Measurements from ENCODE around the gene VSTM5.
"Not testable (repeated sequence)": the region's sequence is repeated elsewhere in the genome, so short reads cannot be mapped to it uniquely, and the experiment has no call there.

VSTM5 gene

DNA sequence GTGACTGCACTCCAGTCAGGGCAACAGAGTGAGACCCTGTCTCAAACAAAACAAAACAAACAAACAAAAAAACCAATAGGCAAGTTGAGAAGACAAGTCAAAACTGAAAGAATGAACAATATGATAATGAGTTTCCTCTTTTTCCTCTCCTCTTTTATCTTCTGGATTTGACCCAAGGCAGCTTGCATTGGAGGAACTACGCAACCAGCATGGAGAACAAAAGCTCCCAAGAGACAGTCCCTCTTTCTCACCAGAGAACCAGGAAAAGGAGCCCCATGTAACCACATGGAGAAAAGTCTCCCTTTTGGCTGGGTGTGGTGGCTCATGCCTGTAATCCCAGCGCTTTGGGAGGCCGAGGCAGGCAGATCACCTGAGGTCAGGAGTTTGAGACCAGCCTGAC lies 75.9 kb downstream of the VSTM5 start:
- not testable (repeated sequence) for H3K9ac ChIP-seq (ENCODE audit: low read length in 5 of 5); H3K27me3 ChIP-seq (ENCODE audit: control insufficient read depth in 5 of 5, insufficient read depth in 4 of 5, low read length in 5 of 5); H3K4me1 ChIP-seq (ENCODE audit: control insufficient read depth in 5 of 5, insufficient read depth in 5 of 5, low read length in 5 of 5); H3K27ac ChIP-seq (ENCODE audit: low read depth, low read length); H3K36me3 ChIP-seq (ENCODE audit: control insufficient read depth in 5 of 5, insufficient read depth in 5 of 5, low read length in 5 of 5); H3K9me3 ChIP-seq (ENCODE audit: control insufficient read depth in 5 of 5, low read length in 5 of 5); H3K4me3 ChIP-seq (ENCODE audit: low read depth in 1 of 5, low read length in 5 of 5)

DNA sequence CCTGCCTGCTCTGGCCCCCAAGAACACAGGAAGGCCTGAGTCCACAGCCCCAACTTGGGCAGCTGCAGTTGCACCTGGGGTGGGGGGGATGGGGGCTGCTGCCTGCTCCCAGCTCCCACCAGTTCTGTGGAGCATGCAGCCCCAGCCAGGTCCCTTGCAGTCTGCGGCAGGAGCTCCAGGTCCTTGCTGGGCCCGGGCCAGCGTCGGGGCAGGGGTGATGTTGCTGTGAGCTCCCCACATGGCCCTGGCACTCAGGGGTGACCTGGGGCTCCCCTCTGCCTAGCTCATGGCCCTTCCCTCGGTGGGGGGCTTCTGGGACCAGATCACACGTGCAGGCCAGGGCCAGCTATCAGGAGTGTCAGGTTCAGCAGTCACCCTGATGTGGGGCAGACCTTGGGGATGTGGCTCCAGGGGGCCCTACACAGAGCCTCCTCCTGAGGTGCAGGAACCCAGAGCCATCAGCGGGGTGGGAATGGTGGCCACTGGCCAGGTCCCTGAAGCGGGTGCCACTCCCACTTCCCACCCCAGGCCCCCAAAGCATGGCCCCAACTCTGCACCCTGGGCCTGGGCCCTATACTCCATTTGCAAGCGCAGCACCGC lies 76.7 kb downstream of the VSTM5 start:
- H3K4me1 ChIP-seq (ENCODE audit: control insufficient read depth in 5 of 5, insufficient read depth in 5 of 5, low read length in 5 of 5): no peaks in the 10 kb centered on the region

DNA sequence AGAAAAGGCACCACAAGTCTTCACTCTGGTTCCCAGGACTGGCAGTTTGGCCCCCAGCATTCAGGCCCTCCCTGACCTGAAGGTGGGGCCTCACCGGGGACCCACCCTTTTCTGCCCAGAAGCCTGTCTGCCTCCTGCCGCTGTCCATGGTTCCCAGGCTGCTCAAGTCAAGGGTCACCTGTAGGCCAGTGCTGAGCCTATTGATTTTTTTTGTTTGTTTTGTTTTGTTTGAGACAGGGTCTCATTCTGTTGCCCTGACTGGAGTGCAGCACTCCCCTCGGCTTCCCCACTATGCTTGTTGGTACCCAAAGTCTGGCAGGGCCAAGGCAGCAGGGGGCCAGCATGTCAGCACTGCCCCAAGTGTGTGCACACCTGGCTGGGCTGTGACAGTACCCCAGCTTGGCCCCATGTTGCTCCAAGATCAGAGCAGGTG lies 77.4 kb downstream of the VSTM5 start:
- Histone ChIP-seq H3K27ac (ENCODE audit: low read depth, low read length) (no peak overlapping the region), H3K4me3 (ENCODE audit: low read depth in 1 of 5, low read length in 5 of 5) (no peak overlapping the region), H3K9me3 (ENCODE audit: control insufficient read depth in 5 of 5, low read length in 5 of 5) (no peaks in the 10 kb centered on the region), H3K27me3 (ENCODE audit: control insufficient read depth in 5 of 5, insufficient read depth in 4 of 5, low read length in 5 of 5) (no peaks in the 10 kb centered on the region), H3K36me3 (ENCODE audit: control insufficient read depth in 5 of 5, insufficient read depth in 5 of 5, low read length in 5 of 5) (no peaks in the 10 kb centered on the region), H3K4me1 (ENCODE audit: control insufficient read depth in 5 of 5, insufficient read depth in 5 of 5, low read length in 5 of 5) (no peaks in the 10 kb centered on the region), H3K9ac (ENCODE audit: low read length in 5 of 5) (no peak overlapping the region)

More for the DNA sequence above, 76.7 kb downstream of the VSTM5 start:
- Histone ChIP-seq H3K36me3 (ENCODE audit: control insufficient read depth in 5 of 5, insufficient read depth in 5 of 5, low read length in 5 of 5) (no peaks in the 10 kb centered on the region), H3K9ac (ENCODE audit: low read length in 5 of 5) (no peak overlapping the region), H3K9me3 (ENCODE audit: control insufficient read depth in 5 of 5, low read length in 5 of 5) (no peaks in the 10 kb centered on the region), H3K27me3 (ENCODE audit: control insufficient read depth in 5 of 5, insufficient read depth in 4 of 5, low read length in 5 of 5) (no peaks in the 10 kb centered on the region), H3K27ac (ENCODE audit: low read depth, low read length) (no peak overlapping the region), H3K4me3 (ENCODE audit: low read depth in 1 of 5, low read length in 5 of 5) (no peak overlapping the region)

DNA sequence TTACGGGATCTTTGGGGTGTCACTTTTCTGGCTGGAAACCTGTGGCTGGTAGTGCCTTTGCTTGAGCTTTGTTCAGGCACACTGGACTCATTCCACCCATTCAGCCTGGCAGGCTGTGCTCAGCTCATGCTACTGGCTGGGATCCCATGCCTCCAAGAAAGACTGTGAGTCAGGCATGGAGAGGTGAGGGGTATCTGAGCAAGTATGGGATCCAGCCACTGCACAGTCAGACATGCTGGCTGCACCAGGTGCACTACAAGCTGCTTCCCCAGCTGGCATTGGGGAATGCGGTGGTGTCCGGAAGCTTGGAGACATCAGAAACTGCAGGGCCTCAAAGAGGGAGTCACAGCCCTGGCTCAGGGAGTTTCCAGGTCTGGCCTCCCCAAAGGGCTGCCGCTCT lies 78.3 kb downstream of the VSTM5 start:
- no peak overlapping the region for H3K4me3 ChIP-seq (ENCODE audit: low read depth in 1 of 5, low read length in 5 of 5)
- no peak overlapping the region for H3K27ac ChIP-seq (ENCODE audit: low read depth, low read length)
- no peaks in the 10 kb centered on the region for H3K27me3 ChIP-seq (ENCODE audit: control insufficient read depth in 5 of 5, insufficient read depth in 4 of 5, low read length in 5 of 5)
- H3K4me1 ChIP-seq (ENCODE audit: control insufficient read depth in 5 of 5, insufficient read depth in 5 of 5, low read length in 5 of 5): no peaks in the 10 kb centered on the region
- no peaks in the 10 kb centered on the region for H3K9me3 ChIP-seq (ENCODE audit: control insufficient read depth in 5 of 5, low read length in 5 of 5)
- H3K36me3 ChIP-seq (ENCODE audit: control insufficient read depth in 5 of 5, insufficient read depth in 5 of 5, low read length in 5 of 5): no peaks in the 10 kb centered on the region
- H3K9ac ChIP-seq (ENCODE audit: low read length in 5 of 5): no peak overlapping the region

DNA sequence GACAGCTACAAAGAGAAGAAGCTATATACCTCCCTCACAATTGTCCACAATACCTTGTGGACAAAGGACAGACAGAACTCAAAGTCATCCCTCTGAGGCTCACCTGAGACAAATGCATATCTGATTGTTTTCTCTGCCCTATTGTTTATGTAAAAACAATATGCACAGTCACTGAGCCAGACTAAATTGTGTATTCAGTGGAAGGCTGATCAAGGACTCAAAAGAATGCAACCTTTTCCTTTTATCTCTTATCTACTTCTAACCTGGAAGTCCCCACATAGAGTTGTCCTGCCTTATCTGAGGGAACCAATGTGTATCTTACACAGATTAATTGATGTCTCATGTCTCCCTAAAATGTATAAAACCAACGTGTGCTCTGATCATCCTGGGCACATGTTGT lies 80.3 kb downstream of the VSTM5 start:
- Histone ChIP-seq H3K27me3 (ENCODE audit: control insufficient read depth in 5 of 5, insufficient read depth in 4 of 5, low read length in 5 of 5) (no peaks in the 10 kb centered on the region), H3K9me3 (ENCODE audit: control insufficient read depth in 5 of 5, low read length in 5 of 5) (no peaks in the 10 kb centered on the region), H3K36me3 (ENCODE audit: control insufficient read depth in 5 of 5, insufficient read depth in 5 of 5, low read length in 5 of 5) (peaks cover 0 to 3% (median 0%) of the 10 kb centered on the region in 5 donors), H3K4me1 (ENCODE audit: control insufficient read depth in 5 of 5, insufficient read depth in 5 of 5, low read length in 5 of 5) (no peaks in the 10 kb centered on the region), H3K9ac (ENCODE audit: low read length in 5 of 5) (no peak overlapping the region), H3K27ac (ENCODE audit: low read depth, low read length) (no peak overlapping the region), H3K4me3 (ENCODE audit: low read depth in 1 of 5, low read length in 5 of 5) (no peak overlapping the region)
